Spinal cord (tissue), 10 donors: ENCODE measurements around the gene ASTN2. TPM values are rescaled to one million over a fixed set of nuclear protein-coding genes. Genes with fewer than 3 reads are reported as not detected.
A peak's percentile ranks its signal among the peaks of the same experiment; 100 is the strongest.

Experiments
- DNase-seq, 6 donors: peaks; one replicate each; pipeline versions ENCODE4 v3.0.0 to v3.0.0-alpha.2; 2013 to 2015; ENCODE audit warnings: low spot score in 6 of 6, low read depth in 4 of 6
- H3K27ac ChIP-seq: one replicate; pipeline ENCODE4 v1.5.1; 2013; ENCODE audit warnings: low read depth, low read length, control low read depth
- H3K27me3 ChIP-seq: one replicate; pipeline ENCODE4 v1.6.1; 2013; ENCODE audit warnings: low read length; ENCODE audit not compliant: control insufficient read depth, insufficient read depth
- H3K36me3 ChIP-seq: one replicate; pipeline ENCODE4 v1.6.1; 2013; ENCODE audit warnings: low read length; ENCODE audit not compliant: control insufficient read depth, insufficient read depth
- H3K4me1 ChIP-seq: one replicate; pipeline ENCODE4 v1.6.1; 2013; ENCODE audit warnings: low read length; ENCODE audit not compliant: control insufficient read depth, insufficient read depth
- H3K4me3 ChIP-seq: one replicate; pipeline ENCODE4 v1.5.1; 2013; ENCODE audit warnings: low read depth, low read length, control low read depth
- H3K9me3 ChIP-seq: one replicate; pipeline ENCODE4 v1.6.1; 2013; ENCODE audit warnings: low read length; ENCODE audit not compliant: control insufficient read depth, insufficient read depth
- whole genome bisulfite sequencing: methylation state at CpG from one replicate; pipeline ENCODE4 v1.1.5; 2013; ENCODE audit warnings: missing lambda C conversion rate; ENCODE audit not compliant: insufficient coverage; 5-methylcytosine and 5-hydroxymethylcytosine counted together
- polyA plus RNA-seq, 2 donors: library from polyadenylated mRNA; unstranded; fragments of 120-200 nt; gene quantifications; one replicate each; pipeline ENCODE4 v1.2.1, GENCODE V29; 2013; ENCODE audit not compliant: insufficient read length in 2 of 2
- total RNA-seq, 2 donors: library from RNA; depleted of rRNA in 1 of 2; stranded (reverse); fragments of 120-200 nt in 1 of 2; fragments of >200 nt in 1 of 2; gene quantifications; one replicate each; pipeline versions ENCODE4 v1.2.3 to v1.2.4, GENCODE V29; 2013 to 2014
- donor health status: healthy.

Gene ASTN2
- total and polyA plus RNA-seq, 4 donors, result 35.8 to 48.8 (median 41.4) TPM

DNA sequence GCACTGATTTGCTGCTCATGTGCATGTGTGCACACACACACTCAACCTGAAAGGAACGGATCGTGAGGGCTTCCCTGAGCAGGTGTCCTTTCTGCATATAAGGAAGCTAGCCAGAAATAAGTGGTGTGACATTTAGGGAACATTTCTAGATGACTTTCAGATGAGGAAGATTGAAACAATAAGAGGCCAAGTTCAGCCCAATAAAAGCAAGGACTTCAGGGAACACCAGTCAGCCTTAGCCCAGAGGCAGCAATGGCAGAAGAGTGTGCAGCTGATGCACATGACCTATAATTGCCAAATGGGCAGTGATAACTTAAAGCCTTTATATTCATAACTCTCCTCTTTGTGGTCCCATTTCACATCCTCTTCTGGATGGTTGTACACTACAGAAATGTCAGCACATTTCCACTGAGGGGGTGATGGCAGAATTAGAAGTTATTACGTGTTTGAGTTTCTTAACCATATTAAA is 472.2 kb downstream of the ASTN2 start:
- no peak for DNase-seq
- WGBS, result no CpG with 5 or more reads among the region's 3 CpGs
- Histone ChIP-seq H3K4me3 (no peak overlapping the region), H3K27me3 (no peaks in the 10 kb centered on the region), H3K36me3 (no peaks in the 10 kb centered on the region), H3K4me1 (no peaks in the 10 kb centered on the region), H3K9me3 (no peaks in the 10 kb centered on the region), H3K27ac (no peak overlapping the region)

- H3K4me3 ChIP-seq, result no peak overlapping the region
- DNase-seq, result no peak
Measured at GRCh38 chr9:116941266-116941665, 473.6 kb downstream of the ASTN2 start.

DNA sequence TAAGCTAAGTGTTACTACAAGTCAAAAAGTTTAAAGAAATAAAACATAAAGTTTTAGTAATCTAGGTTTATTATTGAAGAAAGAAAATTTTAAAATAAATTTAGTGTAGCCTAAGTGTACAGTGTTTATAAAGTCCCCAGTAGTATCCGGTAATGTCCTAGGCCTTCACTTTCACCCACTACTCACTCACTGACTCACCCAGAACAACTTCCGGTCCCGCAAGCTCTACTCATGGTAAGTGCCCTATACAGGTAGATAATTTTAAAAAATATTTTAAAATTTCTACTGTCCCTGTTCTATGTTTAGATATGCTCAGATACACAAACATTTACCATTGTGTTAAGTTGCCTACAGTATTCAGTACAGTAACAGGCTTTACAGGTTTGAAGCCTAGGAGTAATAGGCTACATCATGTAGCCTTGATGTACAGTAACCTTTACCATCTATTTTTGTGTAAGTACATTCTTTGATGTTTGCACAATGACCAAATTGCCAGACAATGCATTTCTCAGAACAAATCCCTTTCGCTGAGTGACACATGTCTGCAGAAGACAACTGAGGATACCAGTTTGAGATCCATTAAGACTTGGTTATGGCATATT is 474.1 kb downstream of the ASTN2 start:
- Histone ChIP-seq H3K4me1 (no peaks in the 10 kb centered on the region), H3K27me3 (no peaks in the 10 kb centered on the region), H3K9me3 (no peaks in the 10 kb centered on the region), H3K27ac (no peak overlapping the region), H3K36me3 (no peaks in the 10 kb centered on the region), H3K4me3 (no peak overlapping the region)
- DNase-seq, result no peak
- 100% methylated on average over 1 of the region's 4 CpGs for WGBS

More at GRCh38 chr9:116941266-116941665, 473.6 kb downstream of the ASTN2 start:
- Histone ChIP-seq H3K4me1 (no peaks in the 10 kb centered on the region), H3K27ac (no peak overlapping the region), H3K27me3 (no peaks in the 10 kb centered on the region), H3K9me3 (no peaks in the 10 kb centered on the region), H3K36me3 (no peaks in the 10 kb centered on the region)

GRCh38 chr9:116939614-116940013 is 475.2 kb downstream of the ASTN2 start:
- Histone ChIP-seq H3K36me3 (no peaks in the 10 kb centered on the region), H3K27me3 (no peaks in the 10 kb centered on the region), H3K4me3 (no peak overlapping the region), H3K27ac (no peak overlapping the region), H3K9me3 (no peaks in the 10 kb centered on the region), H3K4me1 (no peaks in the 10 kb centered on the region)
- WGBS, result 89% methylated on average over 3 of the region's 3 CpGs
- no peak for DNase-seq

DNA sequence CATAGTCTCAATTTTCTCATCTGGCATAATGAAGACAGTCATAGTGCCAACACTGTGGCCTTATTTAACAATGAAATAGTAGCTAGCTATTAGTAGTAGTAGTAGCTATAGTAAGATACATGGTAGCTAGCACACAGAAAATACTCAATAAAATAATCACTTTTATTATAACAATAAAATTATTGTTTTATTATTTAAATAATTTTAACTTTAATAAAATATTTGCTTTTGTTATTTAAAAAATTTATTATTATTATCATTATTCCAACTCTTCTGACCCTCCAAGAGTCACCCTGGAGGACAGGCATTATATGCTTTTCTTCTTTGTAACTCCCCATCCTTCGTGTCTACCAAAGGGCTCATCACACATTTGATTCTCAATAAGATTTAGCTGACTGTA is 475.7 kb downstream of the ASTN2 start:
- Histone ChIP-seq H3K36me3 (no peaks in the 10 kb centered on the region), H3K27ac (no peak overlapping the region), H3K4me3 (no peak overlapping the region), H3K4me1 (no peaks in the 10 kb centered on the region), H3K27me3 (no peaks in the 10 kb centered on the region), H3K9me3 (no peaks in the 10 kb centered on the region)
- WGBS, result no CpG with 5 or more reads among the region's 1 CpG
- no peak for DNase-seq

- no peak for DNase-seq
- Histone ChIP-seq H3K27ac (no peak overlapping the region), H3K4me3 (no peak overlapping the region), H3K4me1 (no peaks in the 10 kb centered on the region), H3K27me3 (no peaks in the 10 kb centered on the region), H3K9me3 (no peaks in the 10 kb centered on the region), H3K36me3 (no peaks in the 10 kb centered on the region)
Measured at GRCh38 chr9:116937361-116937760, 477.5 kb downstream of the ASTN2 start.

- no peak for DNase-seq
- H3K4me3 ChIP-seq, result no peak overlapping the region
- no peaks in the 10 kb centered on the region for H3K9me3 ChIP-seq
- H3K4me1 ChIP-seq, result no peaks in the 10 kb centered on the region
- no CpG with 5 or more reads among the region's 5 CpGs for WGBS
- no peaks in the 10 kb centered on the region for H3K27me3 ChIP-seq
- H3K27ac ChIP-seq, result no peak overlapping the region
- no peaks in the 10 kb centered on the region for H3K36me3 ChIP-seq
Measured at GRCh38 chr9:116935149-116935897, 479.5 kb downstream of the ASTN2 start.

DNA sequence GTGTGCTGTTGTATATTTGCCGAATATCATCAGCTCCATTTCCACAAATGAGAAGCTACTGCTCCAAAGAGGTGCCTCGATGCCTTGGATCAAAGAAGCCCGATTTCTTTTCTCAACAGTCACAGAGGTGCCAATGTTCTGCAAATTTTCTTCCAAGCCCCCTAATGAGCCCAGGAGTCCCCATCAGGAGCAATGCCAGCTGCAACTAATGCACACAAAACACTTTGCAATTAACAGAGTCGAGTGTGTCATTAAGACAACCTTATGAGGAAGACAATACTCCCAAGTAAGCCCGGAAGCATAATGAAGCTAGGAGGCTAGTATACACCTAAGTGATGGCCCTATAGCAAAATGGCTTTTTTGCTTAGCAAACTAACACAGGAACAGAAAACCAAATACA is 480.7 kb downstream of the ASTN2 start:
- 72% methylated on average over 3 of the region's 5 CpGs for WGBS
- H3K27me3 ChIP-seq, result peaks cover 2% of the 10 kb centered on the region
- no peak overlapping the region for H3K27ac ChIP-seq
- peak in 2 of 6 donors; percentile 43 to 74 for DNase-seq
- H3K4me3 ChIP-seq, result no peak overlapping the region
- H3K4me1 ChIP-seq, result no peaks in the 10 kb centered on the region
- H3K36me3 ChIP-seq, result no peaks in the 10 kb centered on the region
- H3K9me3 ChIP-seq, result no peaks in the 10 kb centered on the region

DNA sequence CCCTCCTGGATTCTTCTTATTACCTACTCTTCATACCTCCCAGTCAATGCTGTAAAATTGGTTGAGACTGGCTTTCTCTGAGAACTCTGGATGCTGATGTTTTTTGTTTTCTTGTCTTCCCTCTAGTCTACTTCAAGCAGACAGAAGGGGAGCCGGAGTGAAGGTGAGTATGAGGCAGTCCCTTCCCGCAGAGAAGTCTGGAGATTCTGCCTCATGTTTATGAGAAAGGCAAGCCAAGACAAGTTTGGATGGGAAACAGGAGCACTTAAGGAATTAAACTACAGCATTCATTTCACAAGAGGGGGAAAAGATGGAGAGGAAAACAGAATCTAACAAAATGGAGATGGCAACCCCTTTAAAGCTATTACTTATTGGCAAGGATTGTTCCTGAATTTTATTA is 481.6 kb downstream of the ASTN2 start:
- Histone ChIP-seq H3K27ac (no peak overlapping the region), H3K4me1 (no peaks in the 10 kb centered on the region), H3K36me3 (no peaks in the 10 kb centered on the region), H3K4me3 (no peak overlapping the region), H3K9me3 (no peaks in the 10 kb centered on the region), H3K27me3 (peaks cover 2% of the 10 kb centered on the region)
- no CpG with 5 or more reads among the region's 2 CpGs for WGBS
- DNase-seq, result peak in 2 of 6 donors; percentile 19 to 35

DNA sequence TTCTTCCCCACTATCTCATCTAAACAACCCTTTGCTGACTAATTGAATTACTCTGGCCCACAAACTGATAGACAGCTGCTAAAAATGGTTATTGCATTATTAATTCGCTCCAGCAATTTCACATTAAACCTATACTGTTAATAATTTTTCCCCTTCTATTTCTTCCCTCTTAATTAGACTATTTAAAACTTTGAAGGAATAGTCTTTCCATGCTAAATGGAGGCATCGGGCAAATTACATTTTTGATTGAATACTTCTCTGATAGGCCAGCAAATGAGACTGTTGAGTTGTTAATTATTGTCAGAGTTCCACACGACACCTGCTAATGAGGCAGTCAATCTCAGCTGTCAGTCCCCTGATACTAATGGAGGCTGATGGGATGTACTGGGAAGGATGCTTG is 485.2 kb downstream of the ASTN2 start:
- Histone ChIP-seq H3K4me3 (no peak overlapping the region), H3K27ac (no peak overlapping the region), H3K9me3 (no peaks in the 10 kb centered on the region), H3K4me1 (no peaks in the 10 kb centered on the region), H3K36me3 (no peaks in the 10 kb centered on the region), H3K27me3 (peaks cover 2% of the 10 kb centered on the region)
- peak in 1 of 6 donors; percentile 62 for DNase-seq
- 52% methylated on average over 2 of the region's 3 CpGs for WGBS
